Stimulated activated CD8-positive, alpha-beta memory T cell treated with anti-CD3 and anti-CD28 coated beads, Interleukin-12 subunit alpha, Interleukin-12 subunit beta, amount 100 ng/mL, for 24 hours (primary cell): ENCODE measurements around the gene UBASH3A.
A peak's percentile ranks its signal among the peaks of the same experiment; 100 is the strongest.

Experiments used
- DNase-seq: peaks from one replicate; pipeline ENCODE4 v3.0.0-alpha.2; 2020; ENCODE audit errors: extremely low read depth

The UBASH3A gene

DNA sequence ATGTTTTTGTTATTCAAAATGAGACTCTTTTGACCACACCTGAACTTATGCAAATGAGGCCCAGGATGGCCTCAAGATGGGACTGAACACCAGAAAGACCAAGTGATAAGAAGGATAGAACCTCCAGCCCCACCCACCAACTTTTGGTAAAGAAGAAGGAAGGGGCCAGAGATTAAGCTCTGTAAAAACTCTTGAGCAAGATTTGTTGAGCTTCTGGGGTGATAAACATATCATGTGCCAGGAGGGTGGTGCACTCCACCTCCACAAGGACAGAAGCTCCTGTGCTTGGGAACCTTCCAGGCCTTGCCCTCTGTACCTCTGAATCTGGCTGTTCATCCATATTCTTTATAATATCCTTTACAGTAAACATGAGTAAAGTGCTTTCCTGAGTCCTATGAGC, 87.0 kb downstream of the UBASH3A start:
- DNase-seq: no peak

DNA sequence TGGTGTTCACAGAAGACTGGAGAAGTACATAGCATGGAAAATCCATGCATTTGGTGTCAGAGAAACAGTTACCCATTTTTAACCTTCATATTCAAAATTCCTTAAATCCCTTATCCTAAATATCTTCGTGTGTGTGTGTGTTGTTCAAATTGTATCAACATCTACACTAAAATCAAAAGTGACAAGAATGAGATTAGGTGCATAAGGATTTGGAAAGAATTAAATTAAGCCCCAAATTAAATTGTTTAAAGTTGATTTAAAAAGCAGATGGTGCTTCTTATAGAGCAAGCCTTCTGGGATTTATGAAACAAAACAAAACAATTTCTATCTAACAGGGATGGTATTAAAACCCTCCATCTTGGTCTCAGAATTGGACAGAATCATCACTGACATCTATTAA, 87.6 kb downstream of the UBASH3A start:
- no peak for DNase-seq

DNA sequence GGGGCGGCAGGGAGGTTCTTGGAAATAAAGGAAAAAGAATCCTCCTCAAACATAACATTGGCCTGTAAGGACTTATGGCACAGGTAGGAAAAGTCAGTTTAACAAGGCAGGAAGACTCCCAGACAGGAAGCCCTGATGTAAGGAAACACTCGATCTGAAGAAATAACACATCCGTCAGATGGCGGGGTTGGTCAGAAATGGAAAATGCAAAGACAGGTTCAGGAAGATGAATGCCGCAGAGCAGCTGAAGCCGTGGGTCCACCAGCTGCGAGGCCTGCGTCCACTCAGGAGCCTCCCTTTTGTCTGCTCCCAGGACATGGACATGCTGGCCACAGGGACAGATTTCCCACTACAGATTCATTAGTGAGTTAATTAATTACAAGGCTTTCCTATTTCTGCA, 88.5 kb downstream of the UBASH3A start:
- DNase-seq: no peak

DNA sequence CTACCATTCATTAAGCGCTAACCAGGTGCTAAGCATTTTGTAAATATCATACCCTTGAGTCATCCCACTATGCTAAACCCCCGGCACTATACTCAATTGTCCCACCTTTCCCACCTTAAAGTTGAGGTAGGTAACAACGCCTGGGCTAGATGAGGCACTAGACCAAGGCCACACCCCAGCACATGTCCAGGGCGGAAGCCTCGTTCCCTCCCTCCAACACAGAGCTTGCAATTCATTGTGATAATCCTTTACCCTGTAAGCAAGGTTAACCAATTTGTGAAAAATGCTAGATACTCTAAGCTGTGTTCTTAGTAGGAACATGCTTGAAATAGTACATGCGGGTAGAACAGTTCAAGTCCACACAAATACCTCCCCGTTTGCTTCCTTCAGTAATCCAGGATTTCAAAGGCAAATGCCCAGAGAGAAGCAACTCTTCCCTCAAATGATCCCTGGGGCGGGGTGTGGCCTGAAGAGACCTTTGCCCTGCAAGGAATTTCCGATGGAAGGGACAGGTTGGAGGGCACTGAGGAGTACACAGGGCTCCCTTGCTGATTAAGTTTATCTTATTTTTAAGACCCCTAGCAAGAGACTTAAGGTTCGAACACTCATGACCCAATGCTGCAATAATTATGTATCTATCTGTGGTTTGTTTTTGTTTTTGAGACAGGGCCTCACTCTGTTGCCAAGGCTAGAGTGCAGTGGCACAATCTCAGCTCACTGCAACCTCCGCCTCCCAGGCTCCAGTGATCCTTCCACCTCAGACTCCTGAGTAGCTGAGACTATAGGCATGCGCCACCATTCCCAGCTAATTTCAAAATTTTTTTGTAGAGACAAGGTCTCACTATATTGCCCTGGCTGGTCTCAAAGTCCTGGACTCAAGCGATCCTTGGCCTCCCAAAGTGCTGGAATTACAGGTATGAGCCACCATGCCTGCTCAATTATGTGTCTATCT, 89.7 kb downstream of the UBASH3A start:
- DNase-seq: no peak

DNA sequence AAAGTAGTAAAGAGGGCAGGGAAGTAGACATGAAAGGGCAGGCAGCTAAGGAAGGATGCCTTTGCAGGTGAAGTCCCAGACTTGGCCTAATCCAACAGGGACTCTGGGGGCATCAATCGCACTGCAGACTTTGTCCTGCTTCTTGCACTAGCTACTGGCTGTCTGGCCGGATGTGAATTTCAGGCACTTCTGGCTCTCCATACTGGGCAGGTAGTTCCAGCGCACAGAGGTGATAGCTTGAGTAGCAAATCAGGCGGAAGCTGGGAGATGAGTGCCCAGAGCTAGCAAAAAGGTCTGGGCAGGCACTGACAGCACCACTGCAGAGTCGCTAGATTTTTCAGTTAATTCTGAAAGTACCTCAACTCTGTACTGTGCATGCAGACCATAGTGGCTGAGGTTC, 91.3 kb downstream of the UBASH3A start:
- DNase-seq: no peak

DNA sequence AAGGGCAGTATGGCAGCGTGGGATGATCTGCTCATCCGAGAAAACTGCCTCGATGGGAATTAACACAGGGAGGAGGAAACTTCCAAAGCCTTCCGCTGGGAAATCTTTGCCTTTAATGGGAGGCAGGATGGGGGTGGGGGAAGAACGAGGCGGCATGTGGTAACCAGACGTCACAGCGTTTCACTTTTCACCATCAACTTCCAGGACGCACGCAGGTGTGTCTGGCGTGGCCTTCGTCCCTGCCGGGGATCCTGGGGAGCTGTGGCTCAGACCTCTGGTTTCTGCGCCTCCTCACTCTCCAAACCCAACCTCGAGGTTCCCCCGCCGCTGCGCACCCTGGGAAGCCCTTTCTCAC, 92.0 kb downstream of the UBASH3A start:
- DNase-seq: no peak

DNA sequence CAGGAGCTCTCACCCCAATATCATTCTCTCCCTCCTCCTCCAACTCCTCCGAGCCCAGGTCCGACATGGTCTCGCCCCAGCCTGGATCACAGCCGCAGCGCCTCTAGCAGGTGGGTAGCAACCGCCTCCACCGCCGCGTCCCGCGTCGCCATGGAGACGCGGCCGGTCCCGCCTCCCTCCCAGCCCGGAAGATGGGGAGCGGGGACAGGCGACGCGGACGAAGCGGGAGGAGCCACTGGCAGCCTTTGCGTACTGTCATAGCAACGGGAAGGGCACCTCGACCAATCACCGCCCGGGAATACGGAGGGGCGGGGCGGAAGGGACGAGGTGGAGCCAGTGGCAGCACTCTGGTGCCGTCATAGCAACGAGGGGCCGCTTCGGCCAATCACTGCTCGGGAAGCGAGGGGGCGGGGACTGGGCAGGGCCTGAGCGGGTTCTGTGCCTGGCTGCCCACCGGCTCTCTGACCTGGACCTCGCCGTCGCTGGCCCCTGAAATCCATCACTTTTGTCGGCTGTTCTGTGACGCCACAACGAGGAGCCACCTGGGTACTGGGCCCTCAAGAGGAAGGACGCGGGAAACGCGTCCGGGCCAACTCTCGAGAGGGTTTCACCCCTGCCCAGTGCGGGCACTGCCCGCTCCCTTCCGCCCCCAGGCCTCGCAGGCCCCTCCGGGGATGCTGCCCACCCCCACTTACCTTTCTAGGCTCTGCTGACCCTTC, 92.6 kb downstream of the UBASH3A start, which contains the start of gene RSPH1:
RSPH1 (minus strand) TSS at position 105 of the 719 bp plus-strand sequence; CDS start at position 67, 38 bp downstream.
- DNase-seq: peak; percentile 96

DNA sequence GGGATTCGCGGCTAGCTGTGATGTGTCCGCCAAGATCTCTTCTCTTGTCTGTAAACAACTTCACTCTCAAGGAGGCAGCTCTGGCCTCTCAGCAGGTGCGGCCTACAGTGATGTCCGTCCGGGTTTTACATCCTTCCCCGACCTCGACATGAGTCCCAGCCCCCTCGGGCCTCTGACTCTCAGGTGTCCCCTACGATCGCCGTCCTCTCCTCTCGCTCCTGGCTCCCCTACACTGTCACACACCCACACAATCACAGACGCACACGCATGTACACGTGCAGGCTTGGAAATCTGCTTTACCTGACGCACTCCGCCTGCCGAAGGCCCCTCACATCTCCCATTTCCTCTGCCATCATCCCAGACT, 93.1 kb downstream of the UBASH3A start:
- DNase-seq: no peak
